ENCODE data around the gene ASTN2.

Gene ASTN2

GRCh38 chr9:116656977-116657376 lies 757.9 kb downstream of the ASTN2 start:
- H2AK5ac ChIP-seq (ENCODE audit: low read depth, low read length): no peak overlapping the region
- H2BK120ac ChIP-seq (ENCODE audit: low read depth, low read length): no peak overlapping the region
- H3K36me3 ChIP-seq (replicated peaks in 1 of 2; ENCODE audit: control insufficient read depth in 2 of 2, insufficient read depth in 2 of 2, low read length in 2 of 2): no peaks in the 10 kb centered on the region
- no peak overlapping the region for H2BK5ac ChIP-seq (ENCODE audit: low read length)
- H2AFZ ChIP-seq (ENCODE audit: low read length): no peak overlapping the region
- no peak overlapping the region for H3K18ac ChIP-seq (ENCODE audit: low read length)
- H4K91ac ChIP-seq (ENCODE audit: low read depth, low read length, poor library complexity): no peak overlapping the region
- WGBS, 2 donors (ENCODE audit: extremely low coverage in 2 of 2, insufficient read length in 2 of 2, insufficient replicate concordance in 1 of 2): no CpG with 5 or more reads among the region's 2 CpGs
- H3K4me1 ChIP-seq (ENCODE audit: control insufficient read depth in 2 of 2, insufficient read depth in 1 of 2, low read depth in 1 of 2, low read length in 2 of 2): peaks cover 0 to 3% of the 10 kb centered on the region in 2 donors
- no peak for DNase-seq (ENCODE audit: low spot score)
- H3K9ac ChIP-seq (ENCODE audit: low read depth, low read length, poor library complexity): no peak overlapping the region
- no peak overlapping the region for H3K14ac ChIP-seq (ENCODE audit: low read length)
- H3K4me2 ChIP-seq (ENCODE audit: insufficient read depth, low read length, poor library complexity, severe bottlenecking): no peak overlapping the region
- H3K4me3 ChIP-seq (ENCODE audit: low read length in 2 of 2): no peak overlapping the region
- H3K23ac ChIP-seq (ENCODE audit: low read depth, low read length, poor library complexity): no peak overlapping the region
- H2BK12ac ChIP-seq (ENCODE audit: low read length): no peak overlapping the region
- no peak overlapping the region for H3K4ac ChIP-seq (ENCODE audit: low read length)
- no peak overlapping the region for H4K8ac ChIP-seq (ENCODE audit: low read depth, low read length)
- no peaks in the 10 kb centered on the region for H3K79me1 ChIP-seq (ENCODE audit: low read depth, low read length)
- no peak overlapping the region for H3K27ac ChIP-seq (replicated peaks; ENCODE audit: low read length)
- no peak overlapping the region for H2BK15ac ChIP-seq (ENCODE audit: low read length)
- no peaks in the 10 kb centered on the region for H3K9me3 ChIP-seq (replicated peaks in 1 of 2; ENCODE audit: control insufficient read depth in 2 of 2, insufficient read depth in 1 of 2, low read depth in 1 of 2, low read length in 2 of 2)
- peaks cover 0 to 2% (median 0%) of the 10 kb centered on the region in 3 experiments for H3K27me3 ChIP-seq (ENCODE audit: control insufficient read depth in 3 of 3, insufficient read depth in 3 of 3, low read depth in 1 of 3, low read length in 3 of 3)

- no peak overlapping the region for H2BK12ac ChIP-seq (ENCODE audit: low read length)
- no peaks in the 10 kb centered on the region for H3K9me3 ChIP-seq (replicated peaks in 1 of 2; ENCODE audit: control insufficient read depth in 2 of 2, insufficient read depth in 1 of 2, low read depth in 1 of 2, low read length in 2 of 2)
- H3K18ac ChIP-seq (ENCODE audit: low read length): no peak overlapping the region
- no peak overlapping the region for H4K91ac ChIP-seq (ENCODE audit: low read depth, low read length, poor library complexity)
- no peak overlapping the region for H3K14ac ChIP-seq (ENCODE audit: low read length)
- H2BK5ac ChIP-seq (ENCODE audit: low read length): no peak overlapping the region
- no peak overlapping the region for H3K4ac ChIP-seq (ENCODE audit: low read length)
- H2BK15ac ChIP-seq (ENCODE audit: low read length): no peak overlapping the region
- H2AK5ac ChIP-seq (ENCODE audit: low read depth, low read length): no peak overlapping the region
- H3K9ac ChIP-seq (ENCODE audit: low read depth, low read length, poor library complexity): no peak overlapping the region
- H3K4me1 ChIP-seq (ENCODE audit: control insufficient read depth in 2 of 2, insufficient read depth in 1 of 2, low read depth in 1 of 2, low read length in 2 of 2): peaks cover 0 to 3% of the 10 kb centered on the region in 2 donors
- H3K27ac ChIP-seq (replicated peaks; ENCODE audit: low read length): no peak overlapping the region
- no CpG with 5 or more reads among the region's 5 CpGs for WGBS, 2 donors (ENCODE audit: extremely low coverage in 2 of 2, insufficient read length in 2 of 2, insufficient replicate concordance in 1 of 2)
- H3K4me2 ChIP-seq (ENCODE audit: insufficient read depth, low read length, poor library complexity, severe bottlenecking): no peak overlapping the region
- DNase-seq (ENCODE audit: low spot score): no peak
- H3K36me3 ChIP-seq (replicated peaks in 1 of 2; ENCODE audit: control insufficient read depth in 2 of 2, insufficient read depth in 2 of 2, low read length in 2 of 2): peaks cover 0 to under 1% of the 10 kb centered on the region in 2 donors
- no peak overlapping the region for H4K8ac ChIP-seq (ENCODE audit: low read depth, low read length)
- H3K23ac ChIP-seq (ENCODE audit: low read depth, low read length, poor library complexity): no peak overlapping the region
- H2BK120ac ChIP-seq (ENCODE audit: low read depth, low read length): no peak overlapping the region
- no peak overlapping the region for H2AFZ ChIP-seq (ENCODE audit: low read length)
- no peaks in the 10 kb centered on the region for H3K79me1 ChIP-seq (ENCODE audit: low read depth, low read length)
- H3K27me3 ChIP-seq (ENCODE audit: control insufficient read depth in 3 of 3, insufficient read depth in 3 of 3, low read depth in 1 of 3, low read length in 3 of 3): peaks cover 0 to 2% (median 0%) of the 10 kb centered on the region in 3 experiments
- H3K4me3 ChIP-seq (ENCODE audit: low read length in 2 of 2): no peak overlapping the region
Measured at GRCh38 chr9:116656501-116656971, 758.3 kb downstream of the ASTN2 start.

- Histone ChIP-seq H2BK5ac (ENCODE audit: low read length) (no peak overlapping the region), H4K8ac (ENCODE audit: low read depth, low read length) (no peak overlapping the region), H3K9me3 (replicated peaks in 1 of 2; ENCODE audit: control insufficient read depth in 2 of 2, insufficient read depth in 1 of 2, low read depth in 1 of 2, low read length in 2 of 2) (no peaks in the 10 kb centered on the region), H3K4ac (ENCODE audit: low read length) (no peak overlapping the region), H2AK5ac (ENCODE audit: low read depth, low read length) (no peak overlapping the region), H2BK15ac (ENCODE audit: low read length) (no peak overlapping the region), H3K4me1 (ENCODE audit: control insufficient read depth in 2 of 2, insufficient read depth in 1 of 2, low read depth in 1 of 2, low read length in 2 of 2) (peaks cover 0 to 3% of the 10 kb centered on the region in 2 donors), H3K27ac (replicated peaks; ENCODE audit: low read length) (no peak overlapping the region), H3K23ac (ENCODE audit: low read depth, low read length, poor library complexity) (no peak overlapping the region), H3K36me3 (replicated peaks in 1 of 2; ENCODE audit: control insufficient read depth in 2 of 2, insufficient read depth in 2 of 2, low read length in 2 of 2) (peaks cover 0 to 10% of the 10 kb centered on the region in 2 donors), H2AFZ (ENCODE audit: low read length) (no peak overlapping the region), H3K4me2 (ENCODE audit: insufficient read depth, low read length, poor library complexity, severe bottlenecking) (no peak overlapping the region), H2BK12ac (ENCODE audit: low read length) (no peak overlapping the region), H3K27me3 (ENCODE audit: control insufficient read depth in 3 of 3, insufficient read depth in 3 of 3, low read depth in 1 of 3, low read length in 3 of 3) (peaks cover 0 to 2% (median 0%) of the 10 kb centered on the region in 3 experiments), H3K4me3 (ENCODE audit: low read length in 2 of 2) (no peak overlapping the region), H4K91ac (ENCODE audit: low read depth, low read length, poor library complexity) (no peak overlapping the region), H3K18ac (ENCODE audit: low read length) (no peak overlapping the region), H3K14ac (ENCODE audit: low read length) (no peak overlapping the region), H2BK120ac (ENCODE audit: low read depth, low read length) (no peak overlapping the region), H3K79me1 (ENCODE audit: low read depth, low read length) (no peaks in the 10 kb centered on the region), H3K9ac (ENCODE audit: low read depth, low read length, poor library complexity) (no peak overlapping the region)
- WGBS, 2 donors (ENCODE audit: extremely low coverage in 2 of 2, insufficient read length in 2 of 2, insufficient replicate concordance in 1 of 2): no CpG with 5 or more reads among the region's 3 CpGs
- DNase-seq (ENCODE audit: low spot score): no peak
Measured at GRCh38 chr9:116654059-116654355, 760.9 kb downstream of the ASTN2 start.

GRCh38 chr9:116653348-116654058 lies 761.4 kb downstream of the ASTN2 start:
- WGBS, 2 donors (ENCODE audit: extremely low coverage in 2 of 2, insufficient read length in 2 of 2, insufficient replicate concordance in 1 of 2): no CpG with 5 or more reads among the region's 7 CpGs
- Histone ChIP-seq H2BK12ac (ENCODE audit: low read length) (no peak overlapping the region), H3K23ac (ENCODE audit: low read depth, low read length, poor library complexity) (no peak overlapping the region), H4K91ac (ENCODE audit: low read depth, low read length, poor library complexity) (no peak overlapping the region), H2BK120ac (ENCODE audit: low read depth, low read length) (no peak overlapping the region), H4K8ac (ENCODE audit: low read depth, low read length) (no peak overlapping the region), H3K36me3 (replicated peaks in 1 of 2; ENCODE audit: control insufficient read depth in 2 of 2, insufficient read depth in 2 of 2, low read length in 2 of 2) (peaks cover 0 to 10% of the 10 kb centered on the region in 2 donors), H2AFZ (ENCODE audit: low read length) (no peak overlapping the region), H3K27ac (replicated peaks; ENCODE audit: low read length) (no peak overlapping the region), H3K4ac (ENCODE audit: low read length) (no peak overlapping the region), H2AK5ac (ENCODE audit: low read depth, low read length) (no peak overlapping the region), H3K18ac (ENCODE audit: low read length) (no peak overlapping the region), H3K4me2 (ENCODE audit: insufficient read depth, low read length, poor library complexity, severe bottlenecking) (no peak overlapping the region), H3K9me3 (replicated peaks in 1 of 2; ENCODE audit: control insufficient read depth in 2 of 2, insufficient read depth in 1 of 2, low read depth in 1 of 2, low read length in 2 of 2) (no peaks in the 10 kb centered on the region), H3K79me1 (ENCODE audit: low read depth, low read length) (no peaks in the 10 kb centered on the region), H2BK15ac (ENCODE audit: low read length) (no peak overlapping the region), H3K27me3 (ENCODE audit: control insufficient read depth in 3 of 3, insufficient read depth in 3 of 3, low read depth in 1 of 3, low read length in 3 of 3) (peaks cover 0 to 2% (median 0%) of the 10 kb centered on the region in 3 experiments), H2BK5ac (ENCODE audit: low read length) (no peak overlapping the region), H3K4me3 (ENCODE audit: low read length in 2 of 2) (no peak overlapping the region), H3K4me1 (ENCODE audit: control insufficient read depth in 2 of 2, insufficient read depth in 1 of 2, low read depth in 1 of 2, low read length in 2 of 2) (peaks cover 0 to 3% of the 10 kb centered on the region in 2 donors), H3K14ac (ENCODE audit: low read length) (no peak overlapping the region), H3K9ac (ENCODE audit: low read depth, low read length, poor library complexity) (no peak overlapping the region)
- DNase-seq (ENCODE audit: low spot score): no peak
